ENCODE results near the gene SGK1. TPM values are rescaled to one million over a fixed set of nuclear protein-coding genes. Genes with fewer than 3 reads are reported as not detected.

SGK1 gene
- total RNA-seq, 2 donors from 2014 or later, result 9.7 to 13.0 TPM

GRCh38 chr6:134204031-134204430 is 113.9 kb downstream of the SGK1 start:
- no peak overlapping the region for H3K9ac ChIP-seq (ENCODE audit: extremely low read depth, low read length, poor library complexity, severe bottlenecking)
- no peak for TF ChIP-seq CTCF (conservative IDR thresholded peaks at IDR 0.05)
- no peak overlapping the region for H3K27ac Mint-ChIP-seq
- peaks cover 9% of the 10 kb centered on the region for H3K4me1 Mint-ChIP-seq
- no peaks in the 10 kb centered on the region for H3K36me3 ChIP-seq (ENCODE audit: control insufficient read depth, insufficient read depth, low read length)
- H3K4me3 Mint-ChIP-seq, result no peak overlapping the region
- peaks cover 4% of the 10 kb centered on the region for H3K9me3 Mint-ChIP-seq
- H3K27me3 Mint-ChIP-seq (ENCODE audit: insufficient read depth), result no peaks in the 10 kb centered on the region
- no peak for DNase-seq
- 33 to 73% methylated on average over 1 of the region's 1 CpG for WGBS, 2 experiments (ENCODE audit: insufficient coverage in 1 of 2, insufficient read length in 1 of 2)
- H3K9me3 ChIP-seq (ENCODE audit: control insufficient read depth, low read length), result peaks cover 3% of the 10 kb centered on the region
- no peaks in the 10 kb centered on the region for H3K27me3 ChIP-seq (ENCODE audit: control insufficient read depth, insufficient read depth, low read length, poor library complexity, severe bottlenecking)
- H3K4me3 ChIP-seq (ENCODE audit: low read length), result no peak overlapping the region
- no peaks in the 10 kb centered on the region for H3K4me1 ChIP-seq (ENCODE audit: control insufficient read depth, insufficient read depth, low read length)
- no peaks in the 10 kb centered on the region for H3K36me3 Mint-ChIP-seq (ENCODE audit: low read depth)
- H3K27ac ChIP-seq (ENCODE audit: low read depth, low read length), result no peak overlapping the region

GRCh38 chr6:134201716-134202115 is 116.2 kb downstream of the SGK1 start:
- Mint-ChIP-seq H3K4me3 (no peak overlapping the region), H3K27me3 (ENCODE audit: insufficient read depth) (no peaks in the 10 kb centered on the region), H3K36me3 (ENCODE audit: low read depth) (no peaks in the 10 kb centered on the region), H3K9me3 (peaks cover 4% of the 10 kb centered on the region), H3K27ac (no peak overlapping the region), H3K4me1 (peaks cover 9% of the 10 kb centered on the region)
- no peaks in the 10 kb centered on the region for H3K27me3 ChIP-seq (ENCODE audit: control insufficient read depth, insufficient read depth, low read length, poor library complexity, severe bottlenecking)
- peaks cover 3% of the 10 kb centered on the region for H3K9me3 ChIP-seq (ENCODE audit: control insufficient read depth, low read length)
- H3K36me3 ChIP-seq (ENCODE audit: control insufficient read depth, insufficient read depth, low read length), result no peaks in the 10 kb centered on the region
- WGBS, 2 experiments (ENCODE audit: insufficient coverage in 1 of 2, insufficient read length in 1 of 2), result 50 to 98% methylated on average over 1 to 5 of the region's 5 CpGs
- DNase-seq, result no peak
- no peaks in the 10 kb centered on the region for H3K4me1 ChIP-seq (ENCODE audit: control insufficient read depth, insufficient read depth, low read length)
- no peak overlapping the region for H3K4me3 ChIP-seq (ENCODE audit: low read length)
- H3K9ac ChIP-seq (ENCODE audit: extremely low read depth, low read length, poor library complexity, severe bottlenecking), result no peak overlapping the region
- no peak for TF ChIP-seq CTCF (conservative IDR thresholded peaks at IDR 0.05)
- no peak overlapping the region for H3K27ac ChIP-seq (ENCODE audit: low read depth, low read length)

- H3K27ac ChIP-seq (ENCODE audit: low read depth, low read length), result no peak overlapping the region
- no peaks in the 10 kb centered on the region for H3K27me3 ChIP-seq (ENCODE audit: control insufficient read depth, insufficient read depth, low read length, poor library complexity, severe bottlenecking)
- no peaks in the 10 kb centered on the region for H3K36me3 ChIP-seq (ENCODE audit: control insufficient read depth, insufficient read depth, low read length)
- H3K9ac ChIP-seq (ENCODE audit: extremely low read depth, low read length, poor library complexity, severe bottlenecking), result no peak overlapping the region
- Mint-ChIP-seq H3K36me3 (ENCODE audit: low read depth) (no peaks in the 10 kb centered on the region), H3K27me3 (ENCODE audit: insufficient read depth) (no peaks in the 10 kb centered on the region), H3K27ac (no peak overlapping the region), H3K4me1 (peaks cover 14% of the 10 kb centered on the region), H3K9me3 (peaks cover 4% of the 10 kb centered on the region), H3K4me3 (no peak overlapping the region)
- peak overlapping the region; percentile 23 for H3K4me3 ChIP-seq (ENCODE audit: low read length)
- whole genome bisulfite sequencing, 2 experiments (ENCODE audit: insufficient coverage in 1 of 2, insufficient read length in 1 of 2), result 95 to 97% methylated on average over 3 to 5 of the region's 5 CpGs
- DNase-seq, result no peak
- TF ChIP-seq CTCF (conservative IDR thresholded peaks at IDR 0.05), result no peak
- H3K9me3 ChIP-seq (ENCODE audit: control insufficient read depth, low read length), result peaks cover 3% of the 10 kb centered on the region
- H3K4me1 ChIP-seq (ENCODE audit: control insufficient read depth, insufficient read depth, low read length), result peaks cover under 1% of the 10 kb centered on the region
These were observed 117.9 kb downstream of the SGK1 start for GRCh38 chr6:134199848-134200606.

Measured in endodermal cell (in vitro differentiated cells).